HG02973 (cell line): ENCODE results near the gene ASPRV1.
"Not testable (repeated sequence)": the region's sequence is repeated elsewhere in the genome, so short reads cannot be mapped to it uniquely, and the experiment has no call there.

Source experiments
- ATAC-seq: cut with Tn5 transposase; IDR thresholded peaks from one replicate; pipeline ENCODE4 v1.9.1; 2021; ENCODE audit warnings: moderate library complexity; ENCODE audit not compliant: unreplicated experiment

ASPRV1 gene

GRCh38 chr2:69961496-69961895, at the start of gene ASPRV1:
Gene ASPRV1 (minus strand): TSS chr2:69961631. CDS start chr2:69961436, 195 bp downstream.
- no peak for ATAC-seq

- no peak for ATAC-seq
Observed at GRCh38 chr2:70010576-70011111, 49.2 kb upstream of the ASPRV1 start.

- ATAC-seq, result no peak
Observed at GRCh38 chr2:70009762-70010575, 48.5 kb upstream of the ASPRV1 start.

DNA sequence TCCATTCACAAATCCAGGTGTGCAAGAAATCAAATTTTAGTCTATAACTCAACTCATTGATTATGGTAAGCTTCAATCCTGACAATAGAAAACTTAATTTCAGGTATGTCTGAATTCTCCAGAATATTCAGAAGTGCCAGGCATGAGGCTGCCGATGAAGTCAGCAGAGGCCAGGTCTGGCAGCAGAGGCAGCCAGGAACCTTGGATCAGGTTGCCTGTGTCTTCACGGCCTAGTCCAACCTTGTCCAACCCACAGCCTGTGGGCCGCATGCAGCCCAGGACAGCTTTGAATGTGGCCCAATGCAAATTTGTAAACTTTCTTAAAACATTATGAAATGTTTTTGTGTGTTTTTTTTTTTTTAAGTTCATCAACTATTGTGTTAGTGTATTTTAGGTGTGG, 46.9 kb upstream of the ASPRV1 start:
- no peak for ATAC-seq

- no peak for ATAC-seq
Observed at GRCh38 chr2:70007151-70007550, 45.7 kb upstream of the ASPRV1 start.

DNA sequence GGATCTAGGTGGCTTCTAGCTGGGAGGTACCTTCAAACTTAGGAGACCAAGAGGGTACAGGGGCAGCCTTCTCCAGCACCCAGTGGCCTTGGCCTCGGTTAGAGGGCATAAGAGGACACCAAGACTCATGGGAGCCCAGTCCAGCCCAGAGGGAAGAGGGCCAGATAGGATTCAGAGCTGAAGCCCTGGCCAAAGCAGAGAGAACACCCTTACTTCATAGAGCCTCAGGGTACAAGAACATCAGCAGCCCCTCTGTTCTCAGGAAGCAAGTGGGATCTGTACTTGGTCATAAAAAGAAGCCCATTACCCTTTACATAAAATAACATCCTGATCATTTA, 45.0 kb upstream of the ASPRV1 start:
- no peak for ATAC-seq

DNA sequence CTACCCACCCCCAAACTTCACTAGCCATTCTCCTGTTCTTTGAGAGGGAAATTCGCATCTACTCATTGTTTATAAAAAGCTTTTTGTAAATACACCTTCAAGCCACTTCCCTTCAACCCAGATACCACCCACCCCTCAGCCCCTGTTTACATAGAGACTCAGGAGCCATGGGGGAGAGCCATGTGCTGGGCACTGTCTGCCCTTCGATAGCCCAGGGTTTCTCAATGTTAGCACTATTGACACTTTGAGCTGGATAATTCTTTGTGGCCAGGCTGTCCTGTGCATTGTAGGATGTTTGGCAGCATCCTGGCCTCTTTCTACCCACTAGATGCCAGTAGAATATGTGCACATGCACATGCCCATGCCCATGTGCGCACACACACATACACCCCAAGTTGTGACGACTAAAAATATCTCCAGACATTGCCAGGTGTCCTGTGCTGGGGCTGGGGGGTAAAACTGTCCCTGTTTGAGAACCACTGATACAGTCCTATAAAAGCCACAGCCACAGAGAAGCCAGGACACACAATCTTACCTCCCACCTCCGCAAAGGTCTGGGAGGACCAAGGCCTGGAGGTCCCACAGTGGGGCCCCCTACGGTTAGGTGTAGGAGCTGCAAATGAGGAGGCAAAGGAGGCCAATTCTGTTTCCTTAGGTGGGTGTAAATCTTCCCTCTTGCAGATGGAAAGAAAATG, 44.5 kb upstream of the ASPRV1 start:
- ATAC-seq, result no peak

DNA sequence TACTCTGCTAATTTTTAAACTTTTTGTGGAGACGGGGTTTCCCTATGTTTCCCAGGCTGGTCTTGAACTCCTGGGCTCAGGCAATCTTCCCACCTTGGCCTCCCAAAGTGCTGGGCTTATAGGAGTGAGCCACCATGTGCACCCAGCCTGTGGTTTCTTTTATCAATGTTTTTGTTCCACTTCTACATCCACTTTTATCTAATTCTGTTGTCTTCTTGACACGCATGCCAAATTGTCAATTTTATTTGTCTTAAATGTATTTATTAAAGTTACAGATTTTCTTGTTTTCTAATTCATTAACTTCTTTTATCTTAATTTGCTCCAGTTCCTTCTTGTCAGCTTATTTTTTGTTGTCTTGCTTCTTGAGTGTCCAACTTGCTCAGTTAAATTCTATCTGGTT, 43.8 kb upstream of the ASPRV1 start:
- ATAC-seq, result no peak

GRCh38 chr2:70003093-70003830, 41.8 kb upstream of the ASPRV1 start:
- no peak for ATAC-seq

- no peak for ATAC-seq
Observed at GRCh38 chr2:70002241-70002899, 40.9 kb upstream of the ASPRV1 start.

DNA sequence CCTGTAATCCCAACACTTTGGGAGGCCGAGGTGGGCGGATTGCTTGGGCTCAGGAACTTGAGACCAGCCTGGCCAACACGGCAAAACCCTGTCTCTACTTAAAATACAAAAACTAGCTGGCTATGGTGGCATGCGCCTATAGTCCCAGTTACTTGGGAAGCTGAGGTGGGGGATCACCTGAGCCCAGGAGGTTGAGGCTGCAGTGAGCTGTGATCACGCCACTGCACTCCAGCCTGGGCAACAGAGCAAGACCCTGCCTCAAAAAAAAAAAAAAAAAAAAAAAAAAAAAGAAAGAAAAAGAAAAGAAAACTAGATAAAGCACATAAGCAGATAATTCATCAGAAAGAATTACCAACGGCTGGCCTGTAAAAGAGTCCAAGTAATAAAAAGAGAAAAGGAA, 39.1 kb upstream of the ASPRV1 start:
- not testable (repeated sequence) for ATAC-seq

DNA sequence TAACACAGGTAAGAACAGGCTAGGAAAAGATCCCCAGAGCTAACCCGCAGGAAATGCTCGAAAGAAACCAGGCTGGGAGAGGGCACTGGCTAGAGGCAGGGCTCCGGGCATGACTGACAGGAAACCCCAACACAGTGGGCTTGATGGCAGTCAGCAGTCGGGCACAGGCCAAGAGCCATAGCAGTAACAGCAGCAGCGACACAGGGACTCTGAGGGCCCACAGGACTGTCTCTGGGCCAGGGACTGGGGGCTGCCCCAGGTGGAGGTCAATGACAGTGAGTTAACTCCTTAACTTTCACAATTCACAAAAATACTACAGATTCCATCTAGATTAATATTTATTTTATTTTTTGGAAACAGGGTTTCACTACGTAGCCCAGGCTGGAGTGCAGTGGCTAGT, 37.3 kb upstream of the ASPRV1 start:
- no peak for ATAC-seq

- no peak for ATAC-seq
Observed at GRCh38 chr2:69997015-69997830, 35.8 kb upstream of the ASPRV1 start.

DNA sequence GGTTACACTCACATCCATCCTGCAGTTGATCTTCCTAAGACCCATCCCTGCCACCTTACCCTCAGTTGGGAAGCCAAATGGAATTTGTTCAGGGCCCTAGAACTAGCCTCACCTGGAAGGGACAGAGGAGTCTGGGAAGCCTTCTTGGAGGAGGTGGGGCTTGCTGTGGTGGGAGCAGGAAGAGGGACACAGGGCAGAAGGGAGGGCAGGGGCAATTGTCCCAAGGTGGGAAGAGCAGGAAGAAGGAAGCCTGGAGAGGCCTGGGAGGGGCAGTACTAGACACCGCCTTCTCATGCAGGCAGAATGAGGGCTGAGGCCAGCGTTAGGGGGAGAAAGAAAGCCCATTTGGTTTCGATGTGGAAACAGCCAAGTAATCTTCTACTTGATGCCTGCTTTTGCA, 34.1 kb upstream of the ASPRV1 start:
- ATAC-seq, result no peak

DNA sequence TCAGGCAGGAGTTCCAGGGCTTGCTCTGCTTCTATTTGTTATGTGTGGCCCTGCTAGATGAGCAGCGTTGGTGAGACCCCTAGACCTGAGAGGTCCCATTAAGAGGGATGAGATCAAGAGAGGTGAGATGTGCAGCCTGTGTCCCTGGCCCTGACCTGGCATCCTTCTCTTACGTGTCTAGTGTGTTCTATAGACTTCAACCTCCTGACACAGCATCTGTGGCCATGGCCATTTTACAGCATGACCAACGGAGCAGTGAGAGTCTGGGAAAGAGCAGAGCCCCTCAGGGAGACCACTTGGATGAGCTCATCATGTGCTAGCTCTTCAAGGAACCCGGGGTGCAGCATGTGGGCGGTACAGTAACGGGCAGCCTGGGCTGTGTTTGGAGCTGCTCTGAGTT, 32.7 kb upstream of the ASPRV1 start:
- no peak for ATAC-seq

- no peak for ATAC-seq
Observed at GRCh38 chr2:69993708-69994107, 32.3 kb upstream of the ASPRV1 start.

- ATAC-seq, result no peak
Observed at GRCh38 chr2:69993048-69993565, 31.7 kb upstream of the ASPRV1 start.

DNA sequence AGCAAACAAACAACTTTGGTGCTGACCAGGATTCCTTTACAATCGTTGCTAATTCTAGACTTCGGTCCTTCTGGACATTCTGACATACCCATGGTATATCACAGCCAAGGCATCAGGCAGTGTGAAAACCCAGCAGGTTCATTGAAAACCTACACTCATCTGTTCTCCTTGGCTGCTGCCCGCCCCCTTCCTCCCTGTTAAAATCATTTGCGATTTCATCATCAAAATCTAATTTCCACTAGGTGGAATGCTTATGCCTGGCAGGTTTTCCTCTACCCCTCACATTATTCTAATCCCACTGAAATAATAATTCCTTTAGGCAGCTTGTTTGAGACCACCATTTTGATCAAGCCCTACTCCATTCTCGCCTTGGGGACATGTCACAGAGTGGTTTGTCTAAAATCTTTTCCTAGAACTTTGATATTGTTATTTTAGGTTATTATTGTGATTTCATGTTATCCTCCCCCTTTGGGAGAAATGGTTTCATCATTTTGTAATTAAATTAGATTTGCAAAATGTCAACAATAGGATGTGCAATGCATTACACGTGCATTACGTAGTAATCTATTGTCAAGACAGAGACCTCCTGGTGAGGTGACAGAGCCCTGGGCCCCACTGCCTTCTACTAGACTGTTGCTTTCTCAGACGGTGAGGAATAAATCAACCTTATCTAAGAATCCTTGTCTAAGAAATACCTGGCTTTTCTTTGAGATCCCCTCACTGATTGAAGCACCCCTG, 31.0 kb upstream of the ASPRV1 start:
- no peak for ATAC-seq

DNA sequence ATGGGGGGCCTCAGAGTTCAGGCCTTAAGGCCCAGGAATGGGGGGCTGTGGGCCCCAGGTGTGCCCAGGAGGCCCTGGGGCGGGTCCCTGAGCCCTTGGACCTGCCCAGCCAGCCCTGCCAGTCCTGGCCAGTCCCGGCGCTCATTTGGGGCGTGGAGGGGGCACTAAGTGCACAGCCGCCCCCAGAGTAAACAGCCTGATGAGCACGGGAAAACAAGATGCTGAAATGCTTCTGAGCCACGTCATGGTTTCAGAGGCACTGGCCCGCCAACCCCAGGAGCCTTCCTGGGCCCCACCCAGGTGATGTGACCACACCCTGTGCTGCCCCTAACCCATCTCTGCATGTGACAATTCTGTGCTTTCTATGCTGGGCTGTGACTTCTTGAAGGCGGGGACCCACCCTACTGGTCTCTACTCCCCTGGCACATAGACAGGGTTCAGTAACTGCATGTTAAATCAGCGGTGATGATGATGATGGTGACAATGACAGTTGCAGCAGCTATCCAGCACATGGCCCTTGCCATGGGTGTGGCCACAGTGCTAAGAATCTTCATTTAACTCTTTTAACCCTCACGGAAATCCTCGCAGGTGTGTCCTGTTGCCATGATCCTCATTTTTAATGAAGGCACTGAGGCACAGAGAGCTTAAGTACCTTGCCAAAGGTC, 28.1 kb upstream of the ASPRV1 start:
- ATAC-seq, result no peak
